H1 (cell line): Measurements from ENCODE around the gene MDM1. TPM values are rescaled to one million over a fixed set of nuclear protein-coding genes. Genes with fewer than 3 reads are reported as not detected.

Source experiments
- CTCF ChIA-PET: fragments of 300-600 bp; sonication (Branson Sonifier 250); formaldehyde crosslinking; loops from one replicate; lab custom pipeline; 2021; ENCODE audit not compliant: partially characterized antibody; lab: Charles Lee
- POLR2A ChIA-PET: fragments of 300-600 bp; sonication (Branson Sonifier 250); formaldehyde crosslinking; loops from one replicate; lab custom pipeline; 2021; ENCODE audit warnings: inconsistent platforms; ENCODE audit not compliant: partially characterized antibody; lab: Charles Lee
- DNase-seq, 2 experiments: peaks; one replicate each; pipeline versions ENCODE4 v3.0.0 to v3.0.0-alpha.2; 2010 to 2022; ENCODE audit warnings: low spot score in 2 of 2, low read depth in 1 of 2, mixed read lengths in 1 of 2
- FAIRE-seq: peaks from 2 replicates; lab custom pipeline; 2011; peaks lifted over from hg19 to GRCh38; lab: Jason Lieb, UNC
- H2AFZ ChIP-seq: 2 replicates; pipeline ENCODE4 v1.8.1; 2012; ENCODE audit warnings: low read length, inconsistent platforms
- H2AK5ac ChIP-seq: 2 replicates; pipeline ENCODE4 v1.6.1; 2013; ENCODE audit warnings: low read depth, low read length
- H2BK120ac ChIP-seq: replicated peaks from 2 replicates; pipeline ENCODE3; 2013; ENCODE audit warnings: low read depth, low read length, inconsistent platforms
- H2BK12ac ChIP-seq: 2 replicates; pipeline ENCODE4 v1.6.1; 2013; ENCODE audit warnings: low read depth, low read length
- H2BK15ac ChIP-seq: 2 replicates; pipeline ENCODE4 v1.6.1; 2013; ENCODE audit warnings: low read length
- H2BK20ac ChIP-seq: 2 replicates; pipeline ENCODE4 v1.6.1; 2013; ENCODE audit warnings: low read length
- H2BK5ac ChIP-seq: 2 replicates; pipeline ENCODE4 v1.6.1; 2013; ENCODE audit warnings: low read depth, low read length
- H3K14ac ChIP-seq: 2 replicates; pipeline ENCODE4 v1.6.1; 2013; ENCODE audit warnings: inconsistent platforms; ENCODE audit not compliant: insufficient read length
- H3K18ac ChIP-seq: 2 replicates; pipeline ENCODE4 v1.6.1; 2013; ENCODE audit warnings: low read length; ENCODE audit errors: extremely low read depth
- H3K23ac ChIP-seq: 2 replicates; pipeline ENCODE4 v1.6.1; 2013; ENCODE audit warnings: inconsistent platforms; ENCODE audit not compliant: insufficient read length
- H3K23me2 ChIP-seq: 2 replicates; pipeline ENCODE4 v1.6.1; 2013; ENCODE audit warnings: low read depth, low read length
- H3K27ac ChIP-seq: 2 replicates; pipeline ENCODE4 v1.6.1; 2011; ENCODE audit warnings: low read depth, low read length, inconsistent platforms
- H3K27me3 ChIP-seq, 4 experiments: replicated peaks in 1 of 4; 1 replicate in 1 of 4; 2 replicates in 3 of 4; pipeline versions ENCODE4 v1.6.1 to v1.8.1; 2011 to 2013; ENCODE audit warnings: low read length in 3 of 4, mild to moderate bottlenecking in 3 of 4, inconsistent platforms in 2 of 4, mixed read lengths in 2 of 4, moderate library complexity in 1 of 4; ENCODE audit not compliant: control insufficient read depth in 3 of 4, insufficient read depth in 3 of 4; ENCODE audit errors: extremely low read depth in 1 of 4
- H3K36me3 ChIP-seq, 4 experiments: 2 replicates each; pipeline versions ENCODE4 v1.6.1 to v1.8.1; 2011 to 2013; ENCODE audit warnings: mild to moderate bottlenecking in 4 of 4, low read length in 3 of 4, moderate library complexity in 2 of 4, control low read depth in 1 of 4, inconsistent platforms in 1 of 4; ENCODE audit not compliant: insufficient read depth in 4 of 4, control insufficient read depth in 2 of 4
- H3K4ac ChIP-seq: replicated peaks from 2 replicates; pipeline ENCODE3; 2013; ENCODE audit warnings: low read length, low read depth, mixed read lengths, inconsistent platforms; ENCODE audit not compliant: insufficient read length
- H3K4me1 ChIP-seq, 4 experiments: replicated peaks in 1 of 4; 1 replicate in 1 of 4; 2 replicates in 3 of 4; pipeline versions ENCODE4 v1.6.1 to v1.8.1; 2011 to 2013; ENCODE audit warnings: low read length in 3 of 4, inconsistent platforms in 2 of 4, mixed read lengths in 1 of 4; ENCODE audit not compliant: insufficient read depth in 4 of 4, control insufficient read depth in 3 of 4
- H3K4me2 ChIP-seq, 2 experiments: 2 replicates each; pipeline versions ENCODE4 v1.6.1 to v1.8.1; 2011 to 2013; ENCODE audit warnings: low read depth in 2 of 2, low read length in 2 of 2, control low read depth in 1 of 2, inconsistent platforms in 1 of 2, mild to moderate bottlenecking in 1 of 2; ENCODE audit not compliant: insufficient read depth in 1 of 2
- H3K4me3 ChIP-seq, 4 experiments: fragments of 200-600, 300-600 bp in 1 of 4; sonication (generic), shearing (Covaris generic), sonication (Bioruptor Twin) in 1 of 4; 2 replicates each; pipeline versions ENCODE4 v1.5.1 to v1.8.1; 2011 to 2016; ENCODE audit warnings: low read length in 4 of 4, low read depth in 3 of 4, control low read depth in 2 of 4, inconsistent platforms in 2 of 4, mild to moderate bottlenecking in 2 of 4, mixed read lengths in 1 of 4, moderate library complexity in 1 of 4; ENCODE audit not compliant: insufficient read depth in 2 of 4; ENCODE audit errors: extremely low read depth in 1 of 4
- H3K56ac ChIP-seq: replicated peaks from 2 replicates; pipeline ENCODE3; 2013; ENCODE audit warnings: low read depth, mild to moderate bottlenecking, mixed read lengths, low read length, inconsistent platforms; ENCODE audit not compliant: insufficient read length
- H3K79me1 ChIP-seq: 2 replicates; pipeline ENCODE4 v1.6.1; 2013; ENCODE audit warnings: low read depth, low read length, control low read depth
- H3K79me2 ChIP-seq, 2 experiments: 2 replicates each; pipeline versions ENCODE4 v1.6.1 to v1.8.1; 2012 to 2013; ENCODE audit warnings: low read length in 2 of 2, mild to moderate bottlenecking in 2 of 2, inconsistent platforms in 1 of 2; ENCODE audit not compliant: insufficient read depth in 2 of 2, control insufficient read depth in 1 of 2
- H3K9ac ChIP-seq, 4 experiments: replicated peaks in 1 of 4; 1 replicate in 1 of 4; 2 replicates in 3 of 4; pipeline versions ENCODE4 v1.6.1 to v1.8.1; 2011 to 2013; ENCODE audit warnings: low read depth in 3 of 4, low read length in 3 of 4, control low read depth in 2 of 4, mild to moderate bottlenecking in 2 of 4, moderate library complexity in 2 of 4, inconsistent platforms in 1 of 4; ENCODE audit errors: extremely low read depth in 1 of 4
- H3K9me3 ChIP-seq, 2 experiments: 2 replicates each; pipeline versions ENCODE4 v1.6.1 to v1.8.1; 2012 to 2013; ENCODE audit warnings: mild to moderate bottlenecking in 2 of 2, moderate library complexity in 2 of 2, control low read depth in 1 of 2, inconsistent platforms in 1 of 2, low read depth in 1 of 2, low read length in 1 of 2, mixed read lengths in 1 of 2; ENCODE audit not compliant: insufficient read depth in 2 of 2
- H4K20me1 ChIP-seq, 2 experiments: replicated peaks in 1 of 2; 2 replicates each; pipeline versions ENCODE3 to v1.8.1; 2011 to 2013; ENCODE audit warnings: inconsistent platforms in 2 of 2, low read length in 2 of 2, mild to moderate bottlenecking in 1 of 2; ENCODE audit not compliant: insufficient read depth in 2 of 2, control insufficient read depth in 1 of 2
- H4K5ac ChIP-seq: 2 replicates; pipeline ENCODE4 v1.6.1; 2013; ENCODE audit warnings: low read length, low read depth, mixed read lengths, inconsistent platforms; ENCODE audit not compliant: insufficient read length
- H4K8ac ChIP-seq: 2 replicates; pipeline ENCODE4 v1.8.0; 2013; ENCODE audit warnings: mild to moderate bottlenecking, moderate library complexity, low read length, inconsistent platforms; ENCODE audit not compliant: insufficient read depth; ENCODE audit errors: extremely low read depth
- H4K91ac ChIP-seq: replicated peaks from 2 replicates; pipeline ENCODE3; 2013; ENCODE audit warnings: low read length, mixed read lengths, inconsistent platforms; ENCODE audit not compliant: insufficient read length
- BCL11A ChIP-seq, 2 experiments: IDR thresholded peaks; one replicate each; pipeline ENCODE4 v1.6.1; 2011; ENCODE audit warnings: low read depth in 2 of 2, low read length in 2 of 2, mild to moderate bottlenecking in 2 of 2
- BRCA1 ChIP-seq: IDR thresholded peaks from 2 replicates; pipeline ENCODE4 v1.6.1; 2012; ENCODE audit warnings: low read depth, low read length, improper control_type of control experiment
- CBX8 ChIP-seq: fragments of 300-800, 300-1000 bp; sonication (generic); IDR thresholded peaks from 2 replicates; pipeline ENCODE4 v1.7.1; 2016; ENCODE audit warnings: low read depth, low read length, borderline replicate concordance
- EGR1 ChIP-seq: IDR thresholded peaks from 2 replicates; pipeline ENCODE4 v1.6.1; 2011; ENCODE audit warnings: low read depth, low read length, borderline replicate concordance
- EZH2 ChIP-seq: fragments of 200-600 bp; sonication (generic); IDR thresholded peaks from 2 replicates; pipeline ENCODE4 v1.7.1; 2012; ENCODE audit warnings: low read depth, mild to moderate bottlenecking, moderate library complexity, low read length, inconsistent platforms; ENCODE audit not compliant: severe bottlenecking
- GABPA ChIP-seq: IDR thresholded peaks from 2 replicates; pipeline ENCODE4 v1.6.1; 2011; ENCODE audit warnings: mild to moderate bottlenecking, low read length, moderate library complexity, borderline replicate concordance; ENCODE audit not compliant: insufficient read depth
- KDM1A ChIP-seq: fragments of 200-600, 300-600 bp; sonication (generic); IDR thresholded peaks from 2 replicates; pipeline ENCODE4 v1.7.1; 2016; ENCODE audit warnings: mild to moderate bottlenecking, low read length, borderline replicate concordance
- KDM4A ChIP-seq: IDR thresholded peaks from one replicate; pipeline ENCODE4 v1.7.1; 2012; ENCODE audit warnings: low read depth, mild to moderate bottlenecking, moderate library complexity, low read length, inconsistent platforms; ENCODE audit not compliant: severe bottlenecking
- MAFK ChIP-seq: IDR thresholded peaks from 2 replicates; pipeline ENCODE4 v1.6.1; 2012; ENCODE audit warnings: low read depth, mild to moderate bottlenecking, improper control_type of control experiment, low read length
- RBBP5 ChIP-seq: IDR thresholded peaks from 2 replicates; pipeline ENCODE4 v1.7.1; 2012; ENCODE audit warnings: low read depth, mild to moderate bottlenecking, inconsistent platforms, low read length, moderate library complexity, borderline replicate concordance
- SRF ChIP-seq: IDR thresholded peaks from 2 replicates; pipeline ENCODE4 v1.6.1; 2011; ENCODE audit warnings: mild to moderate bottlenecking, low read depth, low read length, moderate library complexity
- WGBS, 2 experiments: shearing (Covaris generic) in 1 of 2; methylation state at CpG; one replicate each; pipeline versions ENCODE4 v1.1.6 to v1.1.7; 2013 to 2015; ENCODE audit warnings: low lambda C conversion rate in 2 of 2, mixed read lengths in 2 of 2, inconsistent platforms in 1 of 2, low coverage in 1 of 2, missing lambda C conversion rate in 1 of 2; ENCODE audit not compliant: insufficient replicate concordance in 2 of 2, insufficient coverage in 1 of 2, insufficient read length in 1 of 2; ENCODE audit errors: extremely low coverage in 1 of 2, missing lambda C conversion rate in 1 of 2; 5-methylcytosine and 5-hydroxymethylcytosine counted together
- polyA plus RNA-seq, 7 experiments: library from polyadenylated mRNA; depleted of rRNA in 3 of 7; stranded (reverse) in 5 of 7; unstranded in 2 of 7; fragments of >200 nt in 5 of 7; fragments of 200-250 nt in 2 of 7; gene quantifications; 1 replicate in 5 of 7; 2 replicates in 1 of 7; 4 replicates in 1 of 7; pipeline versions ENCODE4 v1.2.1 to v1.2.3, GENCODE V29; 2011 to 2013; ENCODE audit warnings: missing spikeins in 2 of 7, mixed read lengths in 2 of 7
- total RNA-seq: library from RNA; stranded (reverse); fragmentation: NEBNext Ultra II Directional; extraction: Animal tissue kit (Norgen Biotek cat#: 25700); gene quantifications from 2 replicates; pipeline ENCODE4 v1.2.1, GENCODE V29; 2021
- TF ChIP-seq, protein P1 (sequence below): IDR thresholded peaks from 2 replicates; pipeline ENCODE4 v1.6.1; 2012; ENCODE audit warnings: inconsistent platforms
- TF ChIP-seq, protein P2 (sequence below): IDR thresholded peaks from 2 replicates; pipeline ENCODE4 v1.6.1; 2011; ENCODE audit warnings: low read depth, mild to moderate bottlenecking, low read length; ENCODE audit not compliant: insufficient read depth

The MDM1 gene
- total and polyA plus RNA-seq, 2 of the 8 experiments (the other 6 are each of a cell fraction or from before 2014, with no cell fraction given): 3.1 to 10.7 TPM

DNA sequence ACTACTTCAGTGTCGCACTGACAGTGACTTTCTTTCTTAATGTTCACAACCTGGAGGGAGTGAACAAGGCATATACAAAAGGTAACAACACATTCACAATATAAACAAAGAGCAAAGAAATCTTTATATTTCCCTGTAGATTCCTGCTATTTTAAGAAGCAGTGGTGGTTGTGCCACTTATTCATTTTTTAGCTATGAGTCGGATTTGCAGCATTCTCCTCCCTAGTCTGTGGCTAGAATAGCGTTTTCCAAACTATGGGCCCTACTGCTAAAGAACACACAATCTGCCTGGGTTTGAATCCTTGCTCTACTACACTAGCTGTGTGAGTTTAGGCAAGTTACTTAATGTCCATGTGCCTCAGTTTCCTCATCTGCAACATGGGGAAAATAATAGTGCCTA, 18.6 kb upstream of the MDM1 start:
- H3K4ac ChIP-seq: no peak overlapping the region
- H3K27me3 ChIP-seq: peaks cover 0 to 3% (median 0%) of the 10 kb centered on the region in 4 experiments; a peak in 1 of 7 replicates
- H4K20me1 ChIP-seq: no peaks in the 10 kb centered on the region
- no peak overlapping the region for H3K18ac ChIP-seq
- H3K4me2 ChIP-seq: no peak overlapping the region
- H3K14ac ChIP-seq: no peak overlapping the region
- no peaks in the 10 kb centered on the region for H3K79me2 ChIP-seq
- H4K5ac ChIP-seq: no peak overlapping the region
- H3K23ac ChIP-seq: no peak overlapping the region
- H3K4me3 ChIP-seq: no peak overlapping the region
- CTCF ChIA-PET: interaction anchor here (1.7 to 2.3 kb wide), 2 partner anchors 9 to 12 kb away, joined by 5 to 12 read pairs; no protein-coding TSS in a partner anchor
- no peak overlapping the region for H2BK20ac ChIP-seq
- H3K27ac ChIP-seq: no peak overlapping the region
- H3K79me1 ChIP-seq: no peaks in the 10 kb centered on the region
- H3K4me1 ChIP-seq: no peaks in the 10 kb centered on the region
- no peak overlapping the region for H4K8ac ChIP-seq
- no peak overlapping the region for H3K9ac ChIP-seq
- H2BK12ac ChIP-seq: no peak overlapping the region
- DNase-seq: no peak
- H3K56ac ChIP-seq: no peak overlapping the region
- H3K36me3 ChIP-seq: no peaks in the 10 kb centered on the region
- no peak overlapping the region for H2AK5ac ChIP-seq
- no peaks in the 10 kb centered on the region for H3K23me2 ChIP-seq
- H2BK120ac ChIP-seq: no peak overlapping the region
- 94% methylated on average over 3 of the region's 3 CpGs; no CpG with 5 or more reads in 1 of the 2 experiments for WGBS, 2 experiments
- no peaks in the 10 kb centered on the region for H3K9me3 ChIP-seq
- no peak overlapping the region for H2BK5ac ChIP-seq
- no peak overlapping the region for H4K91ac ChIP-seq
- FAIRE-seq: no peak
- no peak overlapping the region for H2AFZ ChIP-seq
- H2BK15ac ChIP-seq: no peak overlapping the region
- POLR2A ChIA-PET: interaction anchor here (0.8 kb wide), 1 partner anchor 8 kb away, joined by 4 read pairs; no protein-coding TSS in a partner anchor
- TF ChIP-seq KDM4A (no peak), EZH2 (no peak), MAFK (no peak), SRF (no peak), EGR1 (no peak), BCL11A (IDR thresholded peaks at IDR 0.05; ENCODE audit: low read depth in 2 of 2, low read length in 2 of 2) (no peak), CBX8 (no peak), RBBP5 (no peak), GABPA (no peak), KDM1A (no peak), BRCA1 (no peak)
- TF ChIP-seq, protein P1, sequence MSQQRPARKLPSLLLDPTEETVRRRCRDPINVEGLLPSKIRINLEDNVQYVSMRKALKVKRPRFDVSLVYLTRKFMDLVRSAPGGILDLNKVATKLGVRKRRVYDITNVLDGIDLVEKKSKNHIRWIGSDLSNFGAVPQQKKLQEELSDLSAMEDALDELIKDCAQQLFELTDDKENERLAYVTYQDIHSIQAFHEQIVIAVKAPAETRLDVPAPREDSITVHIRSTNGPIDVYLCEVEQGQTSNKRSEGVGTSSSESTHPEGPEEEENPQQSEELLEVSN: no peak
- TF ChIP-seq, protein P2, sequence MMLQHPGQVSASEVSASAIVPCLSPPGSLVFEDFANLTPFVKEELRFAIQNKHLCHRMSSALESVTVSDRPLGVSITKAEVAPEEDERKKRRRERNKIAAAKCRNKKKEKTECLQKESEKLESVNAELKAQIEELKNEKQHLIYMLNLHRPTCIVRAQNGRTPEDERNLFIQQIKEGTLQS: no peak
